HCT116 (cell line): ENCODE data around the gene CNTNAP5. TPM values are rescaled to one million over a fixed set of nuclear protein-coding genes. Genes with fewer than 3 reads are reported as not detected.

Experiments
- ATAC-seq: fragments of 200-7000 bp; cut with Tn5 transposase; 2 replicates; pipeline ENCODE4 v1.9.1; 2020; ENCODE audit warnings: mild to moderate bottlenecking, moderate library complexity
- BruUV-seq: library from RNA; stranded (reverse); fragments of 400-500 nt; replicated peaks from 2 replicates; lab custom pipeline; 2021; lab: Mats Ljungman, UMichigan
- CTCF ChIA-PET: fragments of 300-600 bp; sonication (Branson Sonifier 250); formaldehyde crosslinking; loops from one replicate; lab custom pipeline; 2021; ENCODE audit warnings: antibody characterized with exemption; lab: Charles Lee
- POLR2A ChIA-PET: fragments of 300-600, 350-600 bp; sonication (Branson Sonifier 250); formaldehyde crosslinking; loops from one replicate; lab custom pipeline; 2021; ENCODE audit warnings: antibody characterized with exemption; lab: Charles Lee
- RAD21 ChIA-PET, 2 experiments: fragments of 300-600 bp; sonication (Branson Sonifier 250); formaldehyde crosslinking; loops; one replicate each; lab custom pipeline; 2023; ENCODE audit warnings: low total read pairs in 2 of 2; ENCODE audit not compliant: uncharacterized antibody in 2 of 2, unreplicated experiment in 2 of 2, low non-redundant PET in 1 of 2; lab: Charles Lee
- DNase-seq: peaks from one replicate; pipeline ENCODE4 v3.0.0-alpha.2; 2010; ENCODE audit warnings: low read depth, low spot score
- H2AFZ ChIP-seq: fragments of 200-600 bp; shearing (Covaris generic), sonication (generic); 2 replicates; pipeline ENCODE4 v1.6.1; 2017; ENCODE audit warnings: low read depth, mixed run types, mixed read lengths, antibody characterized with exemption, low read length; ENCODE audit not compliant: poor library complexity, severe bottlenecking
- H3K27ac ChIP-seq: 2 replicates; pipeline ENCODE4 v1.5.1; 2012; ENCODE audit warnings: low read depth, low read length
- H3K27me3 ChIP-seq: fragments of 200-600 bp; sonication (generic); 2 replicates; pipeline ENCODE4 v1.6.1; 2016; ENCODE audit warnings: mixed run types, low read length, mixed read lengths; ENCODE audit not compliant: insufficient read depth
- H3K36me3 ChIP-seq, 2 experiments: fragments of 200-500 bp in 1 of 2; fragments of 200-600 bp in 1 of 2; sonication (Bioruptor generic) in 1 of 2; sonication (generic) in 1 of 2; 2 replicates each; pipeline versions ENCODE4 v1.5.1 to v1.6.1; 2014 to 2016; ENCODE audit warnings: low read length in 2 of 2, inconsistent platforms in 1 of 2, mixed read lengths in 1 of 2, mixed run types in 1 of 2; ENCODE audit not compliant: insufficient read depth in 2 of 2, control insufficient read depth in 1 of 2
- H3K4me1 ChIP-seq, 2 experiments: fragments of 200-600 bp in 1 of 2; sonication (generic) in 1 of 2; 2 replicates each; pipeline versions ENCODE4 v1.5.1 to v1.6.1; 2012 to 2017; ENCODE audit warnings: low read length in 2 of 2, inconsistent platforms in 1 of 2, mild to moderate bottlenecking in 1 of 2, mixed read lengths in 1 of 2, mixed run types in 1 of 2, moderate library complexity in 1 of 2; ENCODE audit not compliant: insufficient read depth in 2 of 2, control insufficient read depth in 1 of 2
- H3K4me2 ChIP-seq: fragments of 200-600 bp; sonication (generic); 2 replicates; pipeline ENCODE4 v1.6.1; 2017; ENCODE audit warnings: mixed run types, low read length, mixed read lengths
- H3K4me3 ChIP-seq, 2 experiments: fragments of 200-600 bp in 1 of 2; sonication (generic) in 1 of 2; replicated peaks in 1 of 2; 2 replicates each; pipeline ENCODE4 v1.5.1; 2011 to 2016; ENCODE audit warnings: low read length in 2 of 2, control low read depth in 1 of 2, low read depth in 1 of 2, mild to moderate bottlenecking in 1 of 2, mixed read lengths in 1 of 2, mixed run types in 1 of 2
- H3K79me2 ChIP-seq: fragments of 200-600 bp; sonication (generic); 2 replicates; pipeline ENCODE4 v1.6.1; 2017; ENCODE audit warnings: mild to moderate bottlenecking, mixed run types, low read length, moderate library complexity, mixed read lengths; ENCODE audit not compliant: insufficient read depth
- H3K9ac ChIP-seq: fragments of 200-600 bp; sonication (generic); 2 replicates; pipeline ENCODE4 v1.6.1; 2016; ENCODE audit warnings: low read length, mixed read lengths
- H3K9me2 ChIP-seq: fragments of 200-600 bp; sonication (generic), shearing (Covaris generic); 2 replicates; pipeline ENCODE4 v1.6.1; 2017; ENCODE audit warnings: mixed run types, mild to moderate bottlenecking, moderate library complexity; ENCODE audit not compliant: insufficient read depth
- H3K9me3 ChIP-seq, 2 experiments: fragments of 200-500 bp in 1 of 2; fragments of 200-600 bp in 1 of 2; sonication (Bioruptor generic) in 1 of 2; sonication (generic) in 1 of 2; 2 replicates each; pipeline ENCODE4 v1.6.1; 2014 to 2017; ENCODE audit warnings: low read length in 2 of 2, mixed read lengths in 2 of 2, inconsistent platforms in 1 of 2, low read depth in 1 of 2, mild to moderate bottlenecking in 1 of 2, mixed run types in 1 of 2, moderate library complexity in 1 of 2; ENCODE audit not compliant: control insufficient read depth in 1 of 2, insufficient read depth in 1 of 2
- H4K20me1 ChIP-seq: fragments of 200-600 bp; sonication (generic), shearing (Covaris generic); 2 replicates; pipeline ENCODE4 v1.6.1; 2017; ENCODE audit warnings: mixed run types, mild to moderate bottlenecking, moderate library complexity; ENCODE audit not compliant: insufficient read depth
- EZH2 ChIP-seq: fragments of 200-600 bp; sonication (generic); IDR thresholded peaks from 2 replicates; pipeline ENCODE4 v1.6.1; 2017; ENCODE audit warnings: antibody characterized with exemption, mixed run types
- EZH2phosphoT487 ChIP-seq: fragments of 200-600 bp; IDR thresholded peaks from 2 replicates; pipeline ENCODE4 v1.6.1; 2018; ENCODE audit warnings: antibody characterized with exemption, borderline replicate concordance
- FOSL1 ChIP-seq: IDR thresholded peaks from 2 replicates; pipeline ENCODE4 v1.6.1; 2012; ENCODE audit warnings: low read depth
- JUND ChIP-seq: IDR thresholded peaks from 2 replicates; pipeline ENCODE4 v1.6.1; 2012
- MAX ChIP-seq: IDR thresholded peaks from 2 replicates; pipeline ENCODE4 v1.6.1; 2012
- POLR2A ChIP-seq: IDR thresholded peaks from 2 replicates; pipeline ENCODE4 v1.7.0; 2011; ENCODE audit warnings: borderline replicate concordance; ENCODE audit not compliant: insufficient read depth, insufficient read length; ENCODE audit errors: extremely low read depth
- POLR2AphosphoS5 ChIP-seq: IDR thresholded peaks from 2 replicates; pipeline ENCODE4 v1.6.1; 2011; ENCODE audit warnings: mild to moderate bottlenecking, low read depth, low read length, moderate library complexity
- RAD21 ChIP-seq: IDR thresholded peaks from 2 replicates; pipeline ENCODE4 v1.6.1; 2012; ENCODE audit warnings: low read depth, mild to moderate bottlenecking
- REST ChIP-seq: IDR thresholded peaks from 2 replicates; pipeline ENCODE4 v1.6.1; 2012; ENCODE audit warnings: low read depth
- SIN3A ChIP-seq: IDR thresholded peaks from 2 replicates; pipeline ENCODE4 v1.6.1; 2012; ENCODE audit warnings: low read depth
- SP1 ChIP-seq: IDR thresholded peaks from 2 replicates; pipeline ENCODE4 v1.6.1; 2012; ENCODE audit warnings: low read depth
- SRF ChIP-seq: IDR thresholded peaks from 2 replicates; pipeline ENCODE4 v1.6.1; 2012; ENCODE audit warnings: low read depth
- TCF7L2 ChIP-seq: IDR thresholded peaks from 2 replicates; pipeline ENCODE4 v1.7.0; 2011; ENCODE audit warnings: borderline replicate concordance, inconsistent platforms; ENCODE audit not compliant: insufficient read depth, insufficient read length; ENCODE audit errors: extremely low read depth
- YY1 ChIP-seq: IDR thresholded peaks from 2 replicates; pipeline ENCODE4 v1.6.1; 2011; ENCODE audit warnings: low read length, low read depth, moderate library complexity, mild to moderate bottlenecking; ENCODE audit not compliant: insufficient replicate concordance; ENCODE audit errors: extremely low read depth
- ZBTB33 ChIP-seq: IDR thresholded peaks from 2 replicates; pipeline ENCODE4 v1.6.1; 2011; ENCODE audit warnings: mild to moderate bottlenecking, low read length, moderate library complexity; ENCODE audit not compliant: insufficient replicate concordance; ENCODE audit errors: extremely low read depth
- ZNF274 ChIP-seq: fragments of 200-500 bp; sonication (Bioruptor generic); IDR thresholded peaks from 2 replicates; pipeline ENCODE4 v1.6.1; 2014; ENCODE audit warnings: mild to moderate bottlenecking, low read depth, low read length, inconsistent platforms
- intact Hi-C: fragments of 100-400 bp; cut with micrococcal nuclease; formaldehyde crosslinking; loops from 2 replicates; pipeline ENCODE4 v1.10.0; 2022
- total RNA-seq: library from RNA; stranded (reverse); gene quantifications from one replicate; pipeline ENCODE4 v1.2.1, GENCODE V29; 2021; ENCODE audit not compliant: unreplicated experiment

The CNTNAP5 gene
- total RNA-seq, 1 experiment from 2014 or later = not detected

- TF ChIP-seq POLR2AphosphoS5 (no peak), YY1 (no peak)
- TF ChIP-seq, all 23 proteins: peak for 0
Observed at GRCh38 chr2:124536591-124536990, 511.5 kb downstream of the CNTNAP5 start (continued).

GRCh38 chr2:124538549-124538948 lies 513.5 kb downstream of the CNTNAP5 start:
- H3K4me3 ChIP-seq = no peak overlapping the region
- no TSS peak for BruUV-seq
- no peak overlapping the region for H3K9ac ChIP-seq
- no peaks in the 10 kb centered on the region for H3K4me1 ChIP-seq
- ChIA-PET POLR2A (no interaction called here), RAD21 (no interaction called here), CTCF (no interaction called here)
- intact Hi-C loops = no loop called here
- DNase-seq (no peak), ATAC-seq (no peak)
- TF ChIP-seq ZNF274 (no peak), SIN3A (no peak), YY1 (no peak), SRF (no peak), POLR2A (no peak), EZH2 (no peak), RAD21 (no peak), FOSL1 (no peak), POLR2AphosphoS5 (no peak), ZBTB33 (no peak), JUND (no peak), EZH2phosphoT487 (no peak), TCF7L2 (no peak), MAX (no peak), REST (no peak), SP1 (no peak)
- H4K20me1 ChIP-seq = no peaks in the 10 kb centered on the region
- H3K27me3 ChIP-seq = no peaks in the 10 kb centered on the region
- no peak overlapping the region for H2AFZ ChIP-seq
- H3K4me2 ChIP-seq = no peak overlapping the region
- no peaks in the 10 kb centered on the region for H3K36me3 ChIP-seq
- H3K9me3 ChIP-seq = peaks cover 4 to 22% of the 10 kb centered on the region in 2 experiments; a peak in 2 of 4 replicates
- H3K79me2 ChIP-seq = no peaks in the 10 kb centered on the region
- H3K9me2 ChIP-seq = no peaks in the 10 kb centered on the region
- H3K27ac ChIP-seq = no peak overlapping the region
